Parathyroid adenoma (tissue), 2 donors: ENCODE measurements around the gene CEBPA.
A peak's percentile ranks its signal among the peaks of the same experiment; 100 is the strongest.

ENCODE experiments used
- H2AFZ ChIP-seq: fragments of 300-600 bp; sonication (generic); one replicate; pipeline ENCODE4 v1.7.0; 2017; ENCODE audit warnings: antibody characterized with exemption, mild to moderate bottlenecking
- H3K27ac ChIP-seq: fragments of 300-600 bp; sonication (generic); one replicate; pipeline ENCODE4 v1.7.0; 2017
- H3K27me3 ChIP-seq: fragments of 300-600 bp; sonication (generic); one replicate; pipeline ENCODE4 v1.7.0; 2017; ENCODE audit warnings: low read length; ENCODE audit not compliant: control insufficient read depth, insufficient read depth
- H3K36me3 ChIP-seq: fragments of 300-600 bp; sonication (generic); one replicate; pipeline ENCODE4 v1.7.0; 2017; ENCODE audit warnings: low read length; ENCODE audit not compliant: control insufficient read depth, insufficient read depth
- H3K4me1 ChIP-seq: fragments of 300-600 bp; sonication (generic); one replicate; pipeline ENCODE4 v1.7.0; 2017; ENCODE audit warnings: control low read depth
- H3K4me2 ChIP-seq: fragments of 300-600 bp; sonication (generic); one replicate; pipeline ENCODE4 v1.7.0; 2017; ENCODE audit warnings: low read length
- H3K4me3 ChIP-seq: fragments of 300-600 bp; sonication (generic); one replicate; pipeline ENCODE4 v1.7.0; 2017; ENCODE audit warnings: low read depth, low read length
- H3K79me2 ChIP-seq: fragments of 300-600 bp; sonication (generic); one replicate; pipeline ENCODE4 v1.7.0; 2017; ENCODE audit warnings: control low read depth
- H3K9ac ChIP-seq: fragments of 300-600 bp; sonication (generic); one replicate; pipeline ENCODE4 v1.7.0; 2017; ENCODE audit warnings: mild to moderate bottlenecking
- H3K9me3 ChIP-seq: fragments of 300-600 bp; sonication (generic); one replicate; pipeline ENCODE4 v1.7.0; 2017; ENCODE audit warnings: low read length; ENCODE audit not compliant: control insufficient read depth
- CTCF ChIP-seq: fragments of 300-600 bp; sonication (generic); IDR thresholded peaks from one replicate; pipeline ENCODE4 v1.7.0; 2017; ENCODE audit warnings: antibody characterized with exemption, mild to moderate bottlenecking
- donor health status: primary hyperparathyroidism.

Gene CEBPA

GRCh38 chr19:33285441-33285927, 16.9 kb downstream of the CEBPA start:
- no peaks in the 10 kb centered on the region for H3K79me2 ChIP-seq
- no peak for TF ChIP-seq CTCF
- no peak overlapping the region for H3K4me3 ChIP-seq
- no peaks in the 10 kb centered on the region for H3K36me3 ChIP-seq
- no peaks in the 10 kb centered on the region for H3K27me3 ChIP-seq
- H3K4me2 ChIP-seq, result no peak overlapping the region
- peaks cover 6% of the 10 kb centered on the region for H3K4me1 ChIP-seq
- peak overlapping the region; percentile 25 for H2AFZ ChIP-seq
- no peaks in the 10 kb centered on the region for H3K9me3 ChIP-seq
- no peak overlapping the region for H3K9ac ChIP-seq
- H3K27ac ChIP-seq, result no peak overlapping the region

GRCh38 chr19:33284756-33285155, 17.6 kb downstream of the CEBPA start:
- no peak overlapping the region for H2AFZ ChIP-seq
- no peak overlapping the region for H3K9ac ChIP-seq
- peaks cover 6% of the 10 kb centered on the region for H3K4me1 ChIP-seq
- no peak for TF ChIP-seq CTCF
- H3K4me3 ChIP-seq, result no peak overlapping the region
- no peak overlapping the region for H3K4me2 ChIP-seq
- no peaks in the 10 kb centered on the region for H3K36me3 ChIP-seq
- no peaks in the 10 kb centered on the region for H3K79me2 ChIP-seq
- no peak overlapping the region for H3K27ac ChIP-seq
- H3K9me3 ChIP-seq, result no peaks in the 10 kb centered on the region
- H3K27me3 ChIP-seq, result no peaks in the 10 kb centered on the region

- Histone ChIP-seq H3K4me2 (no peak overlapping the region), H3K4me3 (no peak overlapping the region), H3K79me2 (no peaks in the 10 kb centered on the region), H2AFZ (no peak overlapping the region), H3K36me3 (no peaks in the 10 kb centered on the region), H3K9ac (no peak overlapping the region), H3K27ac (no peak overlapping the region), H3K27me3 (no peaks in the 10 kb centered on the region), H3K9me3 (no peaks in the 10 kb centered on the region), H3K4me1 (peaks cover 6% of the 10 kb centered on the region)
- no peak for TF ChIP-seq CTCF
Measured at GRCh38 chr19:33284146-33284643, 18.1 kb downstream of the CEBPA start.

- Histone ChIP-seq H3K4me1 (peaks cover 6% of the 10 kb centered on the region), H3K9ac (no peak overlapping the region)
Measured at GRCh38 chr19:33283589-33283988, 18.7 kb downstream of the CEBPA start.

More at GRCh38 chr19:33283589-33283988, 18.7 kb downstream of the CEBPA start:
- Histone ChIP-seq H3K79me2 (no peaks in the 10 kb centered on the region), H3K27ac (no peak overlapping the region), H3K4me2 (no peak overlapping the region), H3K27me3 (no peaks in the 10 kb centered on the region), H3K36me3 (no peaks in the 10 kb centered on the region), H2AFZ (no peak overlapping the region), H3K9me3 (no peaks in the 10 kb centered on the region), H3K4me3 (no peak overlapping the region)
- no peak for TF ChIP-seq CTCF
